Keratinocyte (primary cell): ENCODE measurements around the gene NEURL3.

Experiments used
- EZH2 ChIP-seq: IDR thresholded peaks from one replicate; pipeline ENCODE4 v1.6.1; 2012; ENCODE audit warnings: inconsistent platforms, mild to moderate bottlenecking, low read length, moderate library complexity
- TF ChIP-seq, protein P1 (sequence below), 3 experiments: IDR thresholded peaks in 1 of 3; conservative IDR thresholded peaks in 1 of 3; optimal IDR thresholded peaks in 1 of 3; 2 replicates in 2 of 3; 3 replicates in 1 of 3; pipeline versions ENCODE3 to v1.5.1; 2011; ENCODE audit warnings: low read length in 3 of 3, mild to moderate bottlenecking in 3 of 3, moderate library complexity in 2 of 3, control low read depth in 1 of 3, inconsistent platforms in 1 of 3; ENCODE audit not compliant: insufficient read depth in 2 of 3; ENCODE audit errors: extremely low read depth in 1 of 3

DNA sequence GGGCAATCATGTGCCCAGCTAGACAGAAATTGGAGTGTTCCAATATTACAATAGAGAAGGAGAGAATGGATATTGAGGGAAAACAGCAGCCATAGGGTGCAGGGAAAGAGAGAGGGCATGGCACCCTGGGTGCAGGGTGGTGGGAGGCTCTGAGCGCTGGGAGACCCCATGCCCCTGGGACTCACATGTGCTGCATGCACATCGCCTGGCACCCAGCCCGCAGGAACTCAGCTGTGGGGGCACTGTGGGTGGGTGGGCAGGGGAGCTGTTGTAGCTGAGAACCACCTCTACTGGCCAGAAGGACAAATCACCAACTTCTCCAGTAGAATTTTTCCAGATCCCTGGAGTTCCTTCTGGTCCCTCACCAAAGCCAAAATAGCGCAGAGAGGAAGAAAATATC lies 7.2 kb upstream of the NEURL3 start:
- TF ChIP-seq, protein P1, sequence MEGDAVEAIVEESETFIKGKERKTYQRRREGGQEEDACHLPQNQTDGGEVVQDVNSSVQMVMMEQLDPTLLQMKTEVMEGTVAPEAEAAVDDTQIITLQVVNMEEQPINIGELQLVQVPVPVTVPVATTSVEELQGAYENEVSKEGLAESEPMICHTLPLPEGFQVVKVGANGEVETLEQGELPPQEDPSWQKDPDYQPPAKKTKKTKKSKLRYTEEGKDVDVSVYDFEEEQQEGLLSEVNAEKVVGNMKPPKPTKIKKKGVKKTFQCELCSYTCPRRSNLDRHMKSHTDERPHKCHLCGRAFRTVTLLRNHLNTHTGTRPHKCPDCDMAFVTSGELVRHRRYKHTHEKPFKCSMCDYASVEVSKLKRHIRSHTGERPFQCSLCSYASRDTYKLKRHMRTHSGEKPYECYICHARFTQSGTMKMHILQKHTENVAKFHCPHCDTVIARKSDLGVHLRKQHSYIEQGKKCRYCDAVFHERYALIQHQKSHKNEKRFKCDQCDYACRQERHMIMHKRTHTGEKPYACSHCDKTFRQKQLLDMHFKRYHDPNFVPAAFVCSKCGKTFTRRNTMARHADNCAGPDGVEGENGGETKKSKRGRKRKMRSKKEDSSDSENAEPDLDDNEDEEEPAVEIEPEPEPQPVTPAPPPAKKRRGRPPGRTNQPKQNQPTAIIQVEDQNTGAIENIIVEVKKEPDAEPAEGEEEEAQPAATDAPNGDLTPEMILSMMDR (optimal IDR thresholded peaks at IDR 0.05 in 1 of 3, IDR thresholded peaks at IDR 0.05 in 1 of 3, conservative IDR thresholded peaks at IDR 0.05 in 1 of 3; ENCODE audit: extremely low read depth in 1 of 3, insufficient read depth in 2 of 3, low read length in 3 of 3), result no peak
- no peak for TF ChIP-seq EZH2
